K562 (cell line): Measurements from ENCODE around the gene HOTAIR. TPM values are rescaled to one million over a fixed set of nuclear protein-coding genes. Genes with fewer than 3 reads are reported as not detected.

Experiments used
- ATAC-seq: fragments of 200-7000 bp; cut with Tn5 transposase; 3 replicates; pipeline ENCODE4 v1.9.1; 2020; ENCODE audit warnings: moderate library complexity
- BruUV-seq: library from RNA; stranded (reverse); fragments of 400-500 nt; replicated peaks from 2 replicates; lab custom pipeline; 2021; lab: Mats Ljungman, UMichigan
- CTCF ChIA-PET: fragments of 300-600 bp; formaldehyde crosslinking; extraction: SDS; loops from one replicate; lab custom pipeline; 2021; ENCODE audit warnings: low intra/inter-chr PET ratio; lab: Yijun Ruan, JAX
- POLR2A ChIA-PET: fragments of 300-600, 350-650 bp; sonication (Branson Sonifier 250); formaldehyde crosslinking; extraction: SDS; loops from one replicate; lab custom pipeline; 2021; ENCODE audit warnings: antibody characterized with exemption, inconsistent platforms; lab: Yijun Ruan, JAX
- DNase-seq, 4 experiments: peaks; one replicate each; pipeline versions ENCODE4 v3.0.0 to v3.0.0-alpha.2; 2011 to 2018; ENCODE audit warnings: low spot score in 3 of 4, mixed read lengths in 3 of 4; ENCODE audit errors: extremely low read depth in 1 of 4
- FAIRE-seq: peaks from 2 replicates; lab custom pipeline; 2011; peaks lifted over from hg19 to GRCh38; lab: Jason Lieb, UNC
- H2AFZ ChIP-seq: 2 replicates; pipeline ENCODE4 v1.6.0; 2011; ENCODE audit warnings: low read depth, low read length, control low read depth, inconsistent platforms
- H3K27ac ChIP-seq: fragments of 200-600 bp; 3 replicates; pipeline ENCODE4 v1.8.0; 2011; ENCODE audit warnings: low read depth, mild to moderate bottlenecking, control low read depth, inconsistent platforms, low read length, moderate library complexity, mixed read lengths; ENCODE audit errors: extremely low read depth
- H3K27me3 ChIP-seq, 2 experiments: fragments of 300-600 bp in 1 of 2; 2 replicates in 1 of 2; 3 replicates in 1 of 2; pipeline versions ENCODE4 v1.6.0 to v1.8.0; 2011; ENCODE audit warnings: inconsistent platforms in 2 of 2, low read length in 2 of 2, mild to moderate bottlenecking in 1 of 2, mixed read lengths in 1 of 2, moderate library complexity in 1 of 2; ENCODE audit not compliant: control insufficient read depth in 2 of 2, insufficient read depth in 2 of 2
- H3K36me3 ChIP-seq: fragments of 300-600 bp; 3 replicates; pipeline ENCODE4 v1.8.0; 2011; ENCODE audit warnings: mild to moderate bottlenecking, low read length, inconsistent platforms; ENCODE audit not compliant: control insufficient read depth, insufficient read depth
- H3K4me1 ChIP-seq, 2 experiments: fragments of 200-600 bp in 1 of 2; replicated peaks in 1 of 2; 2 replicates in 1 of 2; 3 replicates in 1 of 2; pipeline versions ENCODE4 v1.5.1 to v1.8.0; 2011; ENCODE audit warnings: inconsistent platforms in 2 of 2, low read length in 2 of 2, mild to moderate bottlenecking in 1 of 2, mixed read lengths in 1 of 2, moderate library complexity in 1 of 2; ENCODE audit not compliant: control insufficient read depth in 2 of 2, insufficient read depth in 2 of 2
- H3K4me2 ChIP-seq: 2 replicates; pipeline ENCODE4 v1.6.1; 2011; ENCODE audit warnings: low read length, control low read depth, inconsistent platforms, mixed read lengths; ENCODE audit not compliant: insufficient read depth
- H3K4me3 ChIP-seq: fragments of 200-600 bp; sonication (generic), shearing (Covaris generic); 2 replicates; pipeline ENCODE4 v1.5.1; 2016; ENCODE audit warnings: control low read depth, inconsistent platforms
- H3K79me2 ChIP-seq: fragments of 200-600 bp; 3 replicates; pipeline ENCODE4 v1.8.0; 2011; ENCODE audit warnings: low read length, inconsistent platforms; ENCODE audit not compliant: control insufficient read depth, insufficient read depth
- H3K9ac ChIP-seq, 2 experiments: 2 replicates each; pipeline versions ENCODE4 v1.6.0 to v1.6.1; 2011; ENCODE audit warnings: low read depth in 2 of 2, low read length in 2 of 2, control low read depth in 1 of 2, inconsistent platforms in 1 of 2, mild to moderate bottlenecking in 1 of 2, mixed read lengths in 1 of 2; ENCODE audit not compliant: insufficient read depth in 1 of 2
- H3K9me1 ChIP-seq: one replicate; pipeline ENCODE4 v1.6.0; 2011; ENCODE audit warnings: inconsistent platforms, mild to moderate bottlenecking, low read length, moderate library complexity; ENCODE audit not compliant: control insufficient read depth, insufficient read depth
- H3K9me3 ChIP-seq: replicated peaks from 2 replicates; pipeline ENCODE4 v1.5.1; 2011; ENCODE audit warnings: low read depth, low read length, inconsistent platforms; ENCODE audit not compliant: control insufficient read depth, insufficient read depth
- H4K20me1 ChIP-seq: replicated peaks from 2 replicates; pipeline ENCODE4 v1.6.1; 2011; ENCODE audit warnings: low read length, inconsistent platforms, mixed read lengths; ENCODE audit not compliant: control insufficient read depth, insufficient read depth
- BDP1 ChIP-seq: IDR thresholded peaks from 3 replicates; pipeline ENCODE4 v1.6.1; 2011; ENCODE audit not compliant: insufficient read length, insufficient read depth
- CBX5 ChIP-seq: IDR thresholded peaks from 2 replicates; pipeline ENCODE4 v1.6.1; 2014; ENCODE audit warnings: low read depth, borderline replicate concordance
- E2F8 ChIP-seq: fragments of 450-650 bp; IDR thresholded peaks from 2 replicates; pipeline ENCODE4 v1.7.1; 2018; ENCODE audit warnings: mild to moderate bottlenecking, low read depth; ENCODE audit not compliant: partially characterized antibody
- GATAD2A ChIP-seq: fragments of 450-650 bp; IDR thresholded peaks from 2 replicates; pipeline ENCODE4 v1.6.1; 2017
- HMG20B ChIP-seq: fragments of 250-450 bp; sonication (Bioruptor Pico); IDR thresholded peaks from 2 replicates; pipeline ENCODE4 v1.5.0; 2021; ENCODE audit warnings: mild to moderate bottlenecking
- IRF2 ChIP-seq: sonication (generic); formaldehyde crosslinking; IDR thresholded peaks from 2 replicates; pipeline ENCODE4 v1.8.1; 2022; ENCODE audit warnings: mild to moderate bottlenecking, missing genetic modification reagents
- NBN ChIP-seq: fragments of 450-650 bp; IDR thresholded peaks from 2 replicates; pipeline ENCODE4 v1.6.1; 2016; ENCODE audit warnings: low read depth, mild to moderate bottlenecking
- TGIF2 ChIP-seq: sonication (generic); formaldehyde crosslinking; IDR thresholded peaks from 2 replicates; pipeline ENCODE4 v1.8.1; 2022; ENCODE audit warnings: mild to moderate bottlenecking, missing genetic modification reagents, moderate library complexity
- ZNF232 ChIP-seq: sonication (generic); formaldehyde crosslinking; IDR thresholded peaks from 2 replicates; pipeline ENCODE4 v1.8.0; 2022; ENCODE audit warnings: mild to moderate bottlenecking, missing genetic modification reagents
- WGBS: fragments of 100-300 bp; shearing (Covaris generic); methylation state at CpG from one replicate; pipeline ENCODE4 v1.1.6; 2016; ENCODE audit warnings: low coverage, mixed read lengths; ENCODE audit not compliant: insufficient coverage; ENCODE audit errors: missing lambda C conversion rate; 5-methylcytosine and 5-hydroxymethylcytosine counted together
- in situ Hi-C: fragments of 300-500 bp; cut with MboI; formaldehyde crosslinking; loops from 4 replicates; pipeline ENCODE4 v1.15.0; 2018; ENCODE audit warnings: inconsistent platforms, mixed read lengths
- intact Hi-C: fragments of 100-400 bp; cut with micrococcal nuclease; formaldehyde crosslinking; loops from 2 replicates; pipeline ENCODE4 v1.14.2; 2022
- polyA plus RNA-seq, 8 experiments: library from polyadenylated mRNA; depleted of rRNA in 4 of 8; stranded (reverse) in 5 of 8; unstranded in 3 of 8; fragments of >200 nt; fragmentation: Nextera tagmentation in 2 of 8; fragmentation: Illumina TruSeq in 1 of 8; extraction: Ambion mirVana in 2 of 8; extraction: Trizol in 1 of 8; gene quantifications; 2 replicates each; pipeline versions ENCODE4 v1.2.1 to v1.2.3, GENCODE V29; 2011 to 2014; ENCODE audit warnings: inconsistent platforms in 1 of 8, missing spikeins in 1 of 8
- total RNA-seq, 7 experiments: library from RNA; depleted of rRNA in 6 of 7; stranded (reverse); fragments of >200 nt in 6 of 7; fragmentation: Illumina TruSeq in 2 of 7; extraction: Trizol in 2 of 7; gene quantifications; 2 replicates each; pipeline versions ENCODE4 v1.2.1 to v1.2.3, GENCODE V29; 2011 to 2021; ENCODE audit warnings: low replicate concordance in 1 of 7
- TF ChIP-seq, protein P1 (sequence below): fragments of 250-450 bp; sonication (Bioruptor Pico); IDR thresholded peaks from 2 replicates; pipeline ENCODE4 v1.5.0; 2022; ENCODE audit warnings: mild to moderate bottlenecking

HOTAIR gene
- total and polyA plus RNA-seq, 9 of the 15 experiments (the other 6 are each of a cell fraction or from before 2014, with no cell fraction given) = 0.04 TPM; not detected in 8

GRCh38 chr12:53972152-53972702, 2.5 kb downstream of the HOTAIR start:
- Histone ChIP-seq H3K9me1 (no peaks in the 10 kb centered on the region), H3K4me3 (no peak overlapping the region), H4K20me1 (peaks cover 5% of the 10 kb centered on the region), H3K9ac (no peak overlapping the region), H2AFZ (no peak overlapping the region), H3K27ac (no peak overlapping the region), H3K4me1 (peaks cover 0 to 25% of the 10 kb centered on the region in 2 experiments; a peak in 2 of 5 replicates), H3K4me2 (no peak overlapping the region), H3K27me3 (peaks cover 62 to 87% of the 10 kb centered on the region in 2 experiments), H3K9me3 (no peaks in the 10 kb centered on the region), H3K79me2 (no peaks in the 10 kb centered on the region), H3K36me3 (no peaks in the 10 kb centered on the region)
- in situ Hi-C loops (no loop called here), intact Hi-C loops (no loop called here)
- FAIRE-seq = no peak
- TF ChIP-seq E2F8 (no peak), ZNF232 (CRISPR knock-in tag) (no peak), GATAD2A (no peak), CBX5 (no peak), TGIF2 (CRISPR knock-in tag) (no peak), HMG20B (CRISPR knock-in tag) (no peak), IRF2 (no peak), NBN (no peak), BDP1 (no peak)
- TF ChIP-seq, protein P1, sequence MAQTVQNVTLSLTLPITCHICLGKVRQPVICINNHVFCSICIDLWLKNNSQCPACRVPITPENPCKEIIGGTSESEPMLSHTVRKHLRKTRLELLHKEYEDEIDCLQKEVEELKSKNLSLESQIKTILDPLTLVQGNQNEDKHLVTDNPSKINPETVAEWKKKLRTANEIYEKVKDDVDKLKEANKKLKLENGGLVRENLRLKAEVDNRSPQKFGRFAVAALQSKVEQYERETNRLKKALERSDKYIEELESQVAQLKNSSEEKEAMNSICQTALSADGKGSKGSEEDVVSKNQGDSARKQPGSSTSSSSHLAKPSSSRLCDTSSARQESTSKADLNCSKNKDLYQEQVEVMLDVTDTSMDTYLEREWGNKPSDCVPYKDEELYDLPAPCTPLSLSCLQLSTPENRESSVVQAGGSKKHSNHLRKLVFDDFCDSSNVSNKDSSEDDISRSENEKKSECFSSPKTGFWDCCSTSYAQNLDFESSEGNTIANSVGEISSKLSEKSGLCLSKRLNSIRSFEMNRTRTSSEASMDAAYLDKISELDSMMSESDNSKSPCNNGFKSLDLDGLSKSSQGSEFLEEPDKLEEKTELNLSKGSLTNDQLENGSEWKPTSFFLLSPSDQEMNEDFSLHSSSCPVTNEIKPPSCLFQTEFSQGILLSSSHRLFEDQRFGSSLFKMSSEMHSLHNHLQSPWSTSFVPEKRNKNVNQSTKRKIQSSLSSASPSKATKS (CRISPR knock-in tag) = no peak
- WGBS = 10% methylated on average over 9 of the region's 9 CpGs
- no peak for ATAC-seq
- DNase-seq = no peak
- ChIA-PET POLR2A (interaction anchor here (0.6 to 1.4 kb wide), 3 partner anchors 16 to 154 kb away, joined by 4 read pairs; no protein-coding TSS in a partner anchor), CTCF (no interaction called here)
- no TSS peak for BruUV-seq
